NT2/D1 (cell line): Measurements from ENCODE around the gene AKNAD1.

Source experiments
- DNase-seq: peaks from one replicate; pipeline ENCODE4 v3.0.0-alpha.2; 2011; ENCODE audit warnings: low read depth, low spot score
- H3K27me3 ChIP-seq: 2 replicates; pipeline ENCODE4 v1.6.0; 2011; ENCODE audit warnings: mild to moderate bottlenecking; ENCODE audit not compliant: insufficient read length, insufficient read depth
- H3K36me3 ChIP-seq: 2 replicates; pipeline ENCODE4 v1.6.1; 2011; ENCODE audit warnings: mild to moderate bottlenecking, low read length, mixed read lengths; ENCODE audit not compliant: insufficient read depth, insufficient read length
- H3K4me1 ChIP-seq: 2 replicates; pipeline ENCODE4 v1.5.1; 2011; ENCODE audit not compliant: insufficient read depth, insufficient read length
- H3K4me3 ChIP-seq: 2 replicates; pipeline ENCODE4 v1.5.1; 2011; ENCODE audit warnings: low read depth; ENCODE audit not compliant: insufficient read length
- H3K9ac ChIP-seq: 2 replicates; pipeline ENCODE4 v1.6.0; 2011; ENCODE audit warnings: low read depth; ENCODE audit not compliant: insufficient read length
- H3K9me3 ChIP-seq: 2 replicates; pipeline ENCODE4 v1.5.1; 2011; ENCODE audit warnings: mild to moderate bottlenecking, low read length; ENCODE audit not compliant: insufficient read depth
- SUZ12 ChIP-seq: IDR thresholded peaks from 2 replicates; pipeline ENCODE4 v1.6.1; 2011; ENCODE audit not compliant: insufficient read length, insufficient read depth; ENCODE audit errors: extremely low read depth
- YY1 ChIP-seq: IDR thresholded peaks from 2 replicates; pipeline ENCODE4 v1.6.1; 2011; ENCODE audit not compliant: insufficient read length, insufficient read depth
- ZNF274 ChIP-seq: IDR thresholded peaks from 2 replicates; pipeline ENCODE4 v1.6.1; 2011; ENCODE audit warnings: mild to moderate bottlenecking, low read depth, low read length

Gene AKNAD1

GRCh38 chr1:108852221-108852975 lies 4.5 kb downstream of the AKNAD1 start:
- no peak for TF ChIP-seq ZNF274
- no peak for TF ChIP-seq SUZ12
- TF ChIP-seq YY1, result no peak
- Histone ChIP-seq H3K9me3 (no peaks in the 10 kb centered on the region), H3K4me1 (no peaks in the 10 kb centered on the region)

DNA sequence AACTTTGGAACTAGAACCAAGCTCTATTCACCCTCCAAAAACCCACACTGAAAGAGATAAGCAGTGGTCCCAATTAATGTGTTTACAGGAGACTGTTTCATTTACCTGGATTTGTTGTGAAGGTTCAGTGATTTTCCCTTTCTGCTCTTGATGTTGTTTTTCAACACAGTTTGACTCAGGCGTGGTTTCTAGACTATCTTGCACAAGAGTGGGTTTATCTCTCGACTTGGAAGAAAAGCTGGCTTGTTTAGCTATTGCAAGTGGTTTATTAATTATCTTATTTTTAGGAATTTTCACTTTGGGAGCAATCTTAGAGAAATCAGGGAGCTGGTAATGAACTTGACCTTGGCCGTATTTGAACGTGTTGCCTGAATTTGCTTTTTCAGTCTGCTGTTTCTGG lies 5.3 kb downstream of the AKNAD1 start:
- no peaks in the 10 kb centered on the region for H3K9me3 ChIP-seq
- no peak overlapping the region for H3K9ac ChIP-seq
- DNase-seq, result no peak
- no peaks in the 10 kb centered on the region for H3K27me3 ChIP-seq
- no peak overlapping the region for H3K4me3 ChIP-seq
- TF ChIP-seq ZNF274 (no peak), SUZ12 (no peak), YY1 (no peak)
- no peaks in the 10 kb centered on the region for H3K36me3 ChIP-seq
- H3K4me1 ChIP-seq, result no peaks in the 10 kb centered on the region

More at GRCh38 chr1:108852221-108852975, 4.5 kb downstream of the AKNAD1 start:
- DNase-seq, result no peak
- H3K36me3 ChIP-seq, result no peaks in the 10 kb centered on the region
- no peak overlapping the region for H3K4me3 ChIP-seq
- no peak overlapping the region for H3K9ac ChIP-seq
- no peaks in the 10 kb centered on the region for H3K27me3 ChIP-seq

DNA sequence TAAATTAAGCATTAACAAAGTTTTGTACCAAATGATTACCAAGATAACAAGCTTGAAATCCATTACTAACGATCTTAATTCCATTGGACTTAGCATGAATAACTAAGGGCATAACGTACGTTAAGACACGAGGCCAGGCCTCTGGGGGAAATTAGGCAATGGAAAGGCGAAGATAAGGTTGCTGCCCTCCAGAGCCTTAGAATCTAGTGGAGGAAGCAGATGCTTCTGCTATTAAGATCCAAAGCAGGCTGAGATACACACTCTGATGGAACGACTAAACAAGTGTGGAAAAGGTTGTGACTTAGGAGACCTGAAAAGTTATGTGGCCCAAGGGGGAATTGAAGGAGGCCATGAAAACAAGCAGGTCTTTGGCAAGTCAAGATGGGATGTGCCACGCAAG lies 6.0 kb downstream of the AKNAD1 start:
- TF ChIP-seq ZNF274, result no peak
- no peak for DNase-seq
- Histone ChIP-seq H3K4me1 (no peaks in the 10 kb centered on the region), H3K4me3 (no peak overlapping the region), H3K27me3 (no peaks in the 10 kb centered on the region), H3K9ac (no peak overlapping the region), H3K36me3 (no peaks in the 10 kb centered on the region), H3K9me3 (no peaks in the 10 kb centered on the region)

GRCh38 chr1:108848806-108849205 lies 8.1 kb downstream of the AKNAD1 start:
- Histone ChIP-seq H3K4me1 (no peaks in the 10 kb centered on the region), H3K9ac (no peak overlapping the region), H3K9me3 (no peaks in the 10 kb centered on the region), H3K36me3 (no peaks in the 10 kb centered on the region), H3K4me3 (no peak overlapping the region), H3K27me3 (no peaks in the 10 kb centered on the region)
- DNase-seq, result no peak
- TF ChIP-seq ZNF274 (no peak), SUZ12 (no peak), YY1 (no peak)

- H3K4me1 ChIP-seq, result no peaks in the 10 kb centered on the region
- H3K9ac ChIP-seq, result no peak overlapping the region
- no peaks in the 10 kb centered on the region for H3K9me3 ChIP-seq
- H3K4me3 ChIP-seq, result no peak overlapping the region
- TF ChIP-seq SUZ12 (no peak), ZNF274 (no peak), YY1 (no peak)
- no peaks in the 10 kb centered on the region for H3K27me3 ChIP-seq
- no peak for DNase-seq
- no peaks in the 10 kb centered on the region for H3K36me3 ChIP-seq
These were observed 9.4 kb downstream of the AKNAD1 start for GRCh38 chr1:108847494-108847893.

DNA sequence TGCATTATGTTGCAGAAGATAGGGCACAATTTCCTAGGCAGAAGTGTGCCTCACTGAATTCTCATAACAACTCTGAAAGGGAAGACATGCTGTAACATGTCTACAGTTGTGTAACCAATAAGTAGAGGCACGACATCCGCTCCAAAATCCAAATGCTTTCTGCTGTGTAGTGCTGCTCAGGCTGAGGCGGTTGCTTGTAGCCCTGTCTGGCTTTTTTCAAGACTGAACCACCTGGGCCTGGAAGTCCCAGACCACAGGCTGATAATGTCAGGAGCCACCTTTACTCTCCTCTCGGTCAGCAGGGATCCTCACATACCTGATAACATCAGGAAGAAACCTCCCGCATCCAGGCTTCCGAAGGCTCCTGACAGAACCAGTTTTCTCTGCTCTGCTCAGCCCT lies 10.9 kb downstream of the AKNAD1 start:
- no peak for DNase-seq
- Histone ChIP-seq H3K27me3 (no peaks in the 10 kb centered on the region), H3K4me1 (no peaks in the 10 kb centered on the region), H3K4me3 (no peak overlapping the region), H3K36me3 (no peaks in the 10 kb centered on the region), H3K9ac (no peak overlapping the region), H3K9me3 (no peaks in the 10 kb centered on the region)
- TF ChIP-seq ZNF274, result no peak
- TF ChIP-seq SUZ12, result no peak
- TF ChIP-seq YY1, result no peak

DNA sequence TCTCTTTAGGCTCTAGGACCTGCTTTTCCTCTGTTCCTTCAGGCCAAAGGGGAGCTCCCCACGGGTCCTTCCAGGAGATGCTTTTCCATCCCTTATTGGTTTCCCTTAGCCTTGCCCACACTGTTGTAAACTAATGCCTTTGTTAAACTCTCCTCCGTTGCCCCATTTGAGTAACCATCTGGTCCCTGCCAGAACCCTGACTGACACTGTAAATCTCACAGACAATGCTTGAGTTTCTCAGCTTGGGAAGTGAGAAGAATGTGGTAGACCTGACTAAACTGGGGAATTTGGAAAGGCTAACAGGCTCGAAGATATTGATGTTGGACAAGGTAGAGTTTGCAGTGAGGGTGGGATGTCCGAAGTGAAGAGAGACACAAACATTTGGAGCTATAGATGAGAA lies 11.4 kb downstream of the AKNAD1 start:
- no peak for DNase-seq
- Histone ChIP-seq H3K27me3 (no peaks in the 10 kb centered on the region), H3K4me1 (no peaks in the 10 kb centered on the region), H3K4me3 (no peak overlapping the region), H3K9me3 (no peaks in the 10 kb centered on the region), H3K9ac (no peak overlapping the region), H3K36me3 (no peaks in the 10 kb centered on the region)
- TF ChIP-seq YY1 (no peak), ZNF274 (no peak), SUZ12 (no peak)
